ENCODE measurements around the gene ZNF41.
A peak's percentile ranks its signal among the peaks of the same experiment; 100 is the strongest.
"Not testable (repeated sequence)": the region's sequence is repeated elsewhere in the genome, so short reads cannot be mapped to it uniquely, and the experiment has no call there.

ZNF41 gene

GRCh38 chrX:47482512-47483305 lies at the start of gene ZNF41:
Gene ZNF41 (minus strand): TSS chrX:47483222. CDS start chrX:47467481, 15,741 bp downstream.
- peak; percentile 82 for DNase-seq (ENCODE audit: low read depth)

DNA sequence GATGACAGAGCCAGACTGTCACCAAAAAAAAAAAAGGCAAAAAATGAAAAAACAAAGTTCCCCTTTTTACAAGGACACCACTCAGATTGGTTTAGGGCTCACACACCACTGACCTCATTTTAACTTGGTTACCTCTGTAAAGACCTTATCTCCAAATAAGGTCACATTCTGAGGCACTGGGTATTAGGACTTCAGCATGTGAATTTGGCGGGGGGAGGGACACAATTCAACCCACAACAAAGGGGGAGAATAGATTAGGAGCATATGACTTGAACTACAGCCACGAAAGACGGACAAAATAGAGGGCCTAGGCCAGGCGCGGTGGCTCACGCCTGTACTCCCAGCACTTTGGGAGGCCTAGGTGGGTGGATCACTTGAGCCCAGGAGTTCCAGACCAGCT lies 47.0 kb upstream of the ZNF41 start:
- DNase-seq (ENCODE audit: low read depth), result no peak

DNA sequence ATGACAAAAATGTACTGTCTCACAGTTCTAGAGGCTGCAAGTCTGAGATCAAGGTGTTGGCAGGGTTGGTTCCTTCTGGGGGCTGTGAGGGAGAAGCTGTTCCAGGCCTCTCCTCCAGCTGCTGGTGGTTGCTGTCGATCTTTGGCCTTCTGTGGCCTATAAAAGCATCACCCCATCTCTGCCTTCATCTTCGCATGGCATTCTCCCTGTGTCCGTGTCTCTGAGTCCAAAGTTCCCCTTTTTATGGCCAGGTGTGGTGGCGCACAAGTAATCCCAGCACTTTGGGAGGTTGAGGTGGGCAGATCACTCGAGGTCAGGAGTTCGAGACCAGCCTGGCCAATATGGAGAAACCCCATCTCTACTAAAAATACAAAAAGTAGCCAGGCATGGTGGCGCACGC lies 46.5 kb upstream of the ZNF41 start:
- DNase-seq (ENCODE audit: low read depth), result no peak

- no peak for DNase-seq (ENCODE audit: low read depth)
Measured at GRCh38 chrX:47523713-47524166, 40.7 kb upstream of the ZNF41 start.

- peak; percentile 76 for DNase-seq (ENCODE audit: low read depth)
Measured at GRCh38 chrX:47523297-47523696, 40.3 kb upstream of the ZNF41 start.

DNA sequence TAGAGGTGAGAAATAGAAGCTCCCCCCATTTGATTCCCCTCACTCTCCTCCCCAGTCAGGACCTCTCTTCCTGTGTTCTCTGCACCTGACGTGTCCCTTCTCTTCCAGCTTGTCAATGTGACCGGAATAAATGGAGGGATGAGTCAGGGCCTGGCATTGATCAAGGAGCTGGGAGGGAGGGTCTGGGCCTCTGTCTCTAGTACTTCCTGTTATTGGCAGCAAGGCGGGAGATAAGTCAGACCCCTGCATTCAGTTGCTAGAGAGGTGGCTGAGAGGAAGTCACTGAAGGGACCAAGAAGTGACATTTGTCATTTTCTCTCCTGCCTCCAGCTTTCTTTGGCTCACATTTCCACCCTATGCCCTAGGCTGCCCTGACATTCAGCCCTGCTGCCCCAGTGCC lies 35.1 kb upstream of the ZNF41 start:
- no peak for DNase-seq (ENCODE audit: low read depth)

DNA sequence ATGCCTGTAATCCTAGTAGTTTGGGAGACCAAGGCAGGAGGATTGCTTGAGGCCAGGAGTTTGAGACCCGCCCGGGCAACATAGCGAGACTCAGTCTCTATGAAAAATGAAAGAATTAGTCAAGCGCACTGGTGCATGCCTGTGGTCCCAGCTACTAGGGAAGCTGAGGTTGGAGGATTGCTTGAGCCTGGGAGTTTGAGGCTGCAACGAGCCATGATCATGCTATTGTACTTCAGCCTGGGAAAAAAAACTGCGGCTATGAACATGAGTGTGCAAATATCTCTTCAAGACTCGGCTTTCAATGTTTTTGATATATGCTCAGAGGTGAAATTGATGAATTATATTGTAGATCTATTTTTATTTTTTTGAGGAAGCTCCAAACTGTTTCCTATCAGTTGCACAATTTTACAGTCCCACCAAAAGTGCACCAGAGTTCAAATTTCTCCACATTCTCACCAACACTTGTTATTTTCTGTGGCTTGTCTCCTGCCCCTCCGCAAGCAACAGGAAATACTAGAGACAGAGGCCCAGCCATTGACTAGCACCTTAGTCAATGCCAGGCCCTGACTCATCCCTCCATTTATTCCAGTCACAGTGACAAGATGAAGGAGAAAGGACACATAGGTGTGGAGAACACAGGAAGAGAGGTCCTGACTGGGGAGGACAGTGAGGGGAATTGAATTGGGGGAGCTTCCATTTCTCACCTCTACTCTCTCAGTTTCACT lies 33.1 kb upstream of the ZNF41 start:
- DNase-seq (ENCODE audit: low read depth), result peak; percentile 71

- peak; percentile 78 for DNase-seq (ENCODE audit: low read depth)
Measured at GRCh38 chrX:47514533-47515235, 31.7 kb upstream of the ZNF41 start.

DNA sequence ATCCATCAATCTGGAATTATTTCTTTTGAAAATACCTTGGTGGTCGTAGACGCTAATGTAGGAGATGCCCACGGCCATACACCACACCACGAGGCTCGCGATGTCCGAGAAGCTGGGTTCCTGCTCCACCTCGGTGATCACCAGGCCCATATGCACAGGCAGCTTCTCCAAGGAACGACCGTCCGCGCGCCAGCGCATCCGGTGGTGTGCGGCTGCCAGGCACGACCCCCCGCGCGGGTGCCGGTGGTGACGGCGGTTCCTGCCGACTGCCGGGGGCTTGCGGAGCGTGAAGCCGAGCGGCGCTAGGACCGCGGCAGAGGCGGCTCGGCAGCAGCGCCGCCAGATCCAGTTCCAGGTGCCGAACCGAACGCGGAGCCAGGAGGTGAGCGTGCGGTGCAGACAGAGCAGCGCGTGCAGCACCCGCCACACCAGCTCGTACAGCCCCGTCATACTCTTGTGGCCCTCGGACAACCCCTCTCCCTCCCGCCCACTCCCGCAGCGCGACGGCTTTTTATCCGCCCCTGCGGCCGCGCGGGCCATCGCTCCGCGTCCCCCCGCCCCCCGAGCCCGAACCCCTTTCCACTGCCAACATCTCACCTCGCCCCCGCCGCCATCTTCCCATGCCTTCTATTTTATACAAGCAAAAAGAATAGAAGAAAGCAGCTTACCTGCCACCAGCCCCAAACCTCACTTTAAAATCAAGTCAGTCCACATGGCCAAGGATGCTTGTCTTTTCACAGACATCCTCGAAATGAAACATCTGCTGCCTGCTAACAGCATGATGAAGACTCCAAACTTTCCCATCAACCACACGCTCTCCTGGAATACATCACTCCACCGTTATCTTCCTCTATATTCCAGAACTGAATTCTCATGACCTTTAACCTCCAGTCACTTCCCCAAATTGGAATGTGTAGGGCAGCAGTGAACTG lies 30.3 kb upstream of the ZNF41 start:
- peak; percentile 35 for DNase-seq (ENCODE audit: low read depth)

DNA sequence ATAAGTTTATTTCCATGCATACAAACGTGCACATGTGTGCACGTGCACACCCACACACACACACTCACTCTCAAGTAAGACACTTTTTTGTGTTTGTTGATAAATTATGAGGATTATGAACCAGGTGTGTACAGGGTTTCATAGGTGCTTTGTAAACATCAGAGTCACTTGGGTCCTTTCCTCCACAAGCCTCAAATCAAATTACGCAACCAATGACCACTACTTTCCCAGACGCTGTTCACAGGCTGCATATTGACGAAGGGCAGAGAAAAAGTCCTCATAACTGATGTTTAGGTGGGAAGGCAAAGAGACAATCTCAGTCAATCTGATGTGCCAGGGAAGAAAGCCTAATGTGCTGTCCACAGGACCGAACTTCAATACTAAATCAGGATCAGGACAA lies 29.4 kb upstream of the ZNF41 start:
- DNase-seq (ENCODE audit: low read depth), result not testable (repeated sequence)

- DNase-seq (ENCODE audit: low read depth), result no peak
Measured at GRCh38 chrX:47507153-47507867, 24.3 kb upstream of the ZNF41 start.

DNA sequence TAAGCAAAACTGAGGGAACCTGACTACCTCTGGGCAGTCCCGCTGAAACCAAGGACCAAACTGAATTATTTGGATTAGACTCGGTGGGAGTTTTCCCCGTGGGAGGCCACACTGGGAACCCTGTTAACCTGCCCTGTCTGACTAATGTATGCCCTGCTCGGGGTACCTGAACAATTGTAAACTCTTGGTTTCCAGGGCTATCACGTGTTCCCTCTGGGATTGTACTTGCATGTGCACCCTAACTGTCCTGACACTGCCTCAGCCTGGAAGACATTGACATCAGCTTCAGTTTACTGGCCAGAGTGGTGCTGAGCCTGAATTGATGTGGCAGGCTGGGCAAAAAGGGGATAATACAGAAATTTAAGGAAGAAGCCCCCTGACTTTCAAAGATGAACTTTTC lies 20.1 kb upstream of the ZNF41 start:
- no peak for DNase-seq (ENCODE audit: low read depth)

- peak; percentile 73 for DNase-seq (ENCODE audit: low read depth)
Measured at GRCh38 chrX:47502316-47503125, 19.5 kb upstream of the ZNF41 start.

GRCh38 chrX:47501226-47502074 lies 18.4 kb upstream of the ZNF41 start:
- DNase-seq (ENCODE audit: low read depth), result peak; percentile 70

GRCh38 chrX:47500554-47500953 lies 17.5 kb upstream of the ZNF41 start:
- DNase-seq (ENCODE audit: low read depth), result no peak

DNA sequence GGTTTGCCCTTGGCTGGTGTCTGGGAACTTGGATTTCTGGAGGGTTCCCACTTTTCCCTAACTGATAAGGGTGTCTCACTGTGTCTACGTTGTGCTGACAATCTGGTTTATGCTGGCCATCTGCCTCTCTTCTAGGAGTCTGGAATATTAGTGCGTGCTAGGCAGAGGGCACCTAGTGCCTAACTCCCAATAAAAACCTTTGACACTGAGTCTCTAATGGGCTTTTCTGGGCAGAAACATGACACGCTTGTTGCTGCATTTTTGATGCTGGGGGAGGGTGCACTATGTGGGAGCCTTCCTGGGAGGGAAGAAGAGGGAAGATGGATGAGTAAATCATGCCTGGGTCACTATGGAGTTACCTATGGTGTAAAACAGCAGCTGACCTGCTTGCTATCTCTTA lies 16.3 kb upstream of the ZNF41 start:
- DNase-seq (ENCODE audit: low read depth), result no peak

GRCh38 chrX:47498411-47498810 lies 15.4 kb upstream of the ZNF41 start:
- peak; percentile 25 for DNase-seq (ENCODE audit: low read depth)

- DNase-seq (ENCODE audit: low read depth), result peak; percentile 46
Measured at GRCh38 chrX:47497271-47497888, 14.4 kb upstream of the ZNF41 start.

DNA sequence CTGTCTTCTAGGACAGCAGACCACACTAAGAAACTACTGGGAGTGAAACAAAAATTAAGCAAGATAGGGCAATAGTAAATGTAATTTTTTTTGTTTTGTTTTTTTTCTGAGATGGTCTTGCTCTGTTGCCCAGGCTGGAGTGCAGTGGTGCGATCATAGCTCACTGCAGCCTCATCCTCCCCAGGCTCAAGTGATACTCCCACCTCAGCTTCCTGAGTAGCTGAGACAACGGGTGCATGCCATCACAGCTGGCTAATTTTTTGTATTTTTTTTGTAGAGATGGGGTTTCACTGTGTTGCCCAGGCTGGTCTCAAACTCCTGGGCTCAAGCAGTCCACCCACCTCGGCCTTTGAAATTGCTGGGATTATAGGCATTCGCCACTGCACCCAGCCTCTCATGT lies 9.1 kb upstream of the ZNF41 start:
- not testable (repeated sequence) for DNase-seq (ENCODE audit: low read depth)

Measured in EH (cell line).